Subcutaneous abdominal adipose tissue (tissue), 5 donors: Measurements from ENCODE around the gene GABBR2.

Experiments used
- H3K27ac ChIP-seq: one replicate; pipeline ENCODE4 v1.7.0; 2013; ENCODE audit warnings: low read depth, mild to moderate bottlenecking, inconsistent platforms, low read length, moderate library complexity
- H3K27me3 ChIP-seq, 5 donors: one replicate each; pipeline ENCODE4 v1.7.0; 2013; ENCODE audit warnings: low read length in 5 of 5, inconsistent platforms in 1 of 5; ENCODE audit not compliant: control insufficient read depth in 5 of 5, insufficient read depth in 4 of 5
- H3K36me3 ChIP-seq, 5 donors: one replicate each; pipeline ENCODE4 v1.7.0; 2013; ENCODE audit warnings: low read length in 5 of 5; ENCODE audit not compliant: control insufficient read depth in 5 of 5, insufficient read depth in 5 of 5
- H3K4me1 ChIP-seq, 5 donors: one replicate each; pipeline ENCODE4 v1.7.0; 2013; ENCODE audit warnings: low read length in 5 of 5, mild to moderate bottlenecking in 3 of 5, moderate library complexity in 1 of 5; ENCODE audit not compliant: control insufficient read depth in 5 of 5, insufficient read depth in 5 of 5
- H3K4me3 ChIP-seq, 5 donors: one replicate each; pipeline ENCODE4 v1.7.0; 2013; ENCODE audit warnings: low read length in 5 of 5, low read depth in 1 of 5
- H3K9ac ChIP-seq, 5 donors: one replicate each; pipeline ENCODE4 v1.7.0; 2013; ENCODE audit warnings: low read length in 5 of 5, mild to moderate bottlenecking in 4 of 5, moderate library complexity in 3 of 5
- H3K9me3 ChIP-seq, 5 donors: one replicate each; pipeline ENCODE4 v1.7.0; 2013; ENCODE audit warnings: low read length in 5 of 5; ENCODE audit not compliant: control insufficient read depth in 5 of 5
- donor health status: healthy.
- donor health status: healthy.
- donor health status: healthy.
- donor health status: healthy.
- donor health status: healthy.

GABBR2 gene

GRCh38 chr9:98450496-98450895 lies 258.2 kb downstream of the GABBR2 start:
- H3K27ac ChIP-seq = no peak overlapping the region
- no peaks in the 10 kb centered on the region for H3K4me1 ChIP-seq
- H3K9ac ChIP-seq = no peak overlapping the region
- peaks cover 0 to 7% (median 3%) of the 10 kb centered on the region in 5 donors for H3K27me3 ChIP-seq
- no peaks in the 10 kb centered on the region for H3K36me3 ChIP-seq
- peaks cover 0 to 6% (median 3%) of the 10 kb centered on the region in 5 donors for H3K9me3 ChIP-seq
- no peak overlapping the region for H3K4me3 ChIP-seq

GRCh38 chr9:98449871-98450270 lies 258.9 kb downstream of the GABBR2 start:
- H3K36me3 ChIP-seq = no peaks in the 10 kb centered on the region
- H3K4me3 ChIP-seq = no peak overlapping the region
- H3K9me3 ChIP-seq = peaks cover 0 to 6% (median 3%) of the 10 kb centered on the region in 5 donors
- no peaks in the 10 kb centered on the region for H3K4me1 ChIP-seq
- peaks cover 0 to 7% (median 4%) of the 10 kb centered on the region in 5 donors for H3K27me3 ChIP-seq
- no peak overlapping the region for H3K27ac ChIP-seq
- H3K9ac ChIP-seq = no peak overlapping the region

GRCh38 chr9:98445576-98445975 lies 263.2 kb downstream of the GABBR2 start:
- Histone ChIP-seq H3K27ac (no peak overlapping the region), H3K9me3 (peaks cover 0 to 4% (median 3%) of the 10 kb centered on the region in 5 donors), H3K4me1 (no peaks in the 10 kb centered on the region), H3K9ac (no peak overlapping the region), H3K36me3 (no peaks in the 10 kb centered on the region), H3K4me3 (no peak overlapping the region), H3K27me3 (peaks cover 0 to 7% (median 5%) of the 10 kb centered on the region in 5 donors)

GRCh38 chr9:98444601-98445000 lies 264.1 kb downstream of the GABBR2 start:
- Histone ChIP-seq H3K9me3 (no peaks in the 10 kb centered on the region), H3K27ac (no peak overlapping the region), H3K36me3 (no peaks in the 10 kb centered on the region), H3K4me1 (no peaks in the 10 kb centered on the region), H3K27me3 (peaks cover 0 to 7% (median 5%) of the 10 kb centered on the region in 5 donors), H3K9ac (no peak overlapping the region), H3K4me3 (no peak overlapping the region)

GRCh38 chr9:98442541-98442940 lies 266.2 kb downstream of the GABBR2 start:
- H3K4me3 ChIP-seq = no peak overlapping the region
- peaks cover 0 to 7% (median 4%) of the 10 kb centered on the region in 5 donors for H3K27me3 ChIP-seq
- no peak overlapping the region for H3K27ac ChIP-seq
- no peaks in the 10 kb centered on the region for H3K36me3 ChIP-seq
- no peaks in the 10 kb centered on the region for H3K9me3 ChIP-seq
- no peak overlapping the region for H3K9ac ChIP-seq
- no peaks in the 10 kb centered on the region for H3K4me1 ChIP-seq

- Histone ChIP-seq H3K27me3 (peaks cover 0 to 7% (median 4%) of the 10 kb centered on the region in 5 donors), H3K27ac (no peak overlapping the region), H3K9me3 (no peaks in the 10 kb centered on the region), H3K4me1 (no peaks in the 10 kb centered on the region), H3K4me3 (no peak overlapping the region), H3K9ac (no peak overlapping the region), H3K36me3 (no peaks in the 10 kb centered on the region)
Measured at GRCh38 chr9:98442114-98442513, 266.6 kb downstream of the GABBR2 start.

- Histone ChIP-seq H3K36me3 (no peaks in the 10 kb centered on the region), H3K4me1 (no peaks in the 10 kb centered on the region), H3K4me3 (no peak overlapping the region), H3K9ac (no peak overlapping the region), H3K27me3 (no peaks in the 10 kb centered on the region), H3K27ac (no peak overlapping the region), H3K9me3 (no peaks in the 10 kb centered on the region)
Measured at GRCh38 chr9:98438666-98439065, 270.1 kb downstream of the GABBR2 start.

- Histone ChIP-seq H3K4me1 (no peaks in the 10 kb centered on the region), H3K9me3 (no peaks in the 10 kb centered on the region), H3K9ac (no peak overlapping the region), H3K27ac (no peak overlapping the region), H3K36me3 (no peaks in the 10 kb centered on the region), H3K27me3 (no peaks in the 10 kb centered on the region), H3K4me3 (no peak overlapping the region)
Measured at GRCh38 chr9:98437458-98438034, 271.2 kb downstream of the GABBR2 start.

- no peaks in the 10 kb centered on the region for H3K36me3 ChIP-seq
- no peaks in the 10 kb centered on the region for H3K27me3 ChIP-seq
- H3K4me1 ChIP-seq = peaks cover 0 to 14% (median 3%) of the 10 kb centered on the region in 5 donors
- H3K27ac ChIP-seq = no peak overlapping the region
- no peak overlapping the region for H3K9ac ChIP-seq
- H3K9me3 ChIP-seq = no peaks in the 10 kb centered on the region
- no peak overlapping the region for H3K4me3 ChIP-seq
Measured at GRCh38 chr9:98432960-98433359, 275.8 kb downstream of the GABBR2 start.

- Histone ChIP-seq H3K27ac (no peak overlapping the region), H3K4me3 (no peak overlapping the region), H3K27me3 (no peaks in the 10 kb centered on the region), H3K9ac (no peak overlapping the region), H3K36me3 (no peaks in the 10 kb centered on the region), H3K9me3 (no peaks in the 10 kb centered on the region), H3K4me1 (peaks cover 0 to 14% (median 3%) of the 10 kb centered on the region in 5 donors)
Measured at GRCh38 chr9:98432134-98432533, 276.6 kb downstream of the GABBR2 start.
